Activated CD8-positive, alpha-beta T cell treated with anti-CD3 and anti-CD28 coated beads for 36 hours (primary cell): ENCODE data around the gene ALCAM. TPM values are rescaled to one million over a fixed set of nuclear protein-coding genes. Genes with fewer than 3 reads are reported as not detected.

Experiments used
- ATAC-seq: fragments of 200-7000 bp; cut with Tn5 transposase; one replicate; pipeline ENCODE4 v1.10.0; 2021; ENCODE audit warnings: mild to moderate bottlenecking, moderate library complexity
- CTCF ChIA-PET: fragments of 350-600 bp; sonication (Branson Sonifier 250); formaldehyde crosslinking; loops from one replicate; lab custom pipeline; 2021; ENCODE audit warnings: antibody characterized with exemption; lab: Charles Lee
- POLR2A ChIA-PET: fragments of 350-600 bp; sonication (Branson Sonifier 250); formaldehyde crosslinking; loops from one replicate; lab custom pipeline; 2021; ENCODE audit warnings: antibody characterized with exemption; lab: Charles Lee
- DNase-seq: peaks from one replicate; pipeline ENCODE4 v3.0.0-alpha.2; 2020
- H3K27ac Mint-ChIP-seq: one replicate; pipeline ENCODE4 v1.8.0; 2021; ENCODE audit warnings: mild to moderate bottlenecking, mixed read lengths
- H3K27me3 Mint-ChIP-seq: one replicate; pipeline ENCODE4 v1.8.0; 2021; ENCODE audit warnings: mixed read lengths
- H3K36me3 Mint-ChIP-seq: one replicate; pipeline ENCODE4 v1.8.0; 2021; ENCODE audit warnings: low read depth, mixed read lengths
- H3K4me1 Mint-ChIP-seq: one replicate; pipeline ENCODE4 v1.8.0; 2021; ENCODE audit warnings: low read depth, mixed read lengths
- H3K4me3 Mint-ChIP-seq: one replicate; pipeline ENCODE4 v1.8.0; 2021; ENCODE audit warnings: mild to moderate bottlenecking, moderate library complexity, mixed read lengths
- H3K9me3 Mint-ChIP-seq: one replicate; pipeline ENCODE4 v1.8.0; 2021; ENCODE audit warnings: mixed read lengths
- intact Hi-C: fragments of 100-400 bp; cut with micrococcal nuclease; formaldehyde crosslinking; loops from one replicate; pipeline ENCODE4 v1.10.0; 2022
- total RNA-seq, 2 experiments: library from RNA; stranded (reverse); gene quantifications; one replicate each; pipeline ENCODE4 v1.2.3, GENCODE V29; 2021
- TF ChIP-seq, protein P1 (sequence below): fragments of 200-600 bp; IDR thresholded peaks from one replicate; pipeline ENCODE4 v1.8.0; 2022; ENCODE audit warnings: antibody characterized with exemption, mild to moderate bottlenecking

ALCAM gene
- total RNA-seq, 2 experiments from 2014 or later = 13.9 to 14.5 TPM

DNA sequence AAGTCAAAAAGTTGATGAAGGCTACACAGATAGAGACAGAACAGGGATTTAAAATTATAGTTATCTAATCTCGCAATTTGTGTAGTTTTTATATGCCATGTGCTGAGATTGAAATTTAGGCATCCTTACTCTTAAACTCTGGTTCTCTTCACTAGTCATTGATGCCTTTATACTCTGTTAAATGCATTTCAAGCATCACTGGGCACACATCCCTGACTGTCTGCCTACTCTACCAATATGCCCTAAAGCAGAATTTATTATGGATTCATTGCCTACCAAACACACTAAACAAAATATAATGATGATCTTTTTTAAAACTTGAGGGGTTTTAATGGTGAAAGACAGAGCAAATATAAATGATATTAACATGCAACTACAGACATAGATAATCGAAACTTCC is 10.3 kb upstream of the ALCAM start:
- ChIA-PET POLR2A (no interaction called here), CTCF (interaction anchor here (4.4 kb wide), 1 partner anchor 12 kb away, joined by 23 read pairs; the partner anchor contains the start of gene ALCAM)
- TF ChIP-seq, protein P1, sequence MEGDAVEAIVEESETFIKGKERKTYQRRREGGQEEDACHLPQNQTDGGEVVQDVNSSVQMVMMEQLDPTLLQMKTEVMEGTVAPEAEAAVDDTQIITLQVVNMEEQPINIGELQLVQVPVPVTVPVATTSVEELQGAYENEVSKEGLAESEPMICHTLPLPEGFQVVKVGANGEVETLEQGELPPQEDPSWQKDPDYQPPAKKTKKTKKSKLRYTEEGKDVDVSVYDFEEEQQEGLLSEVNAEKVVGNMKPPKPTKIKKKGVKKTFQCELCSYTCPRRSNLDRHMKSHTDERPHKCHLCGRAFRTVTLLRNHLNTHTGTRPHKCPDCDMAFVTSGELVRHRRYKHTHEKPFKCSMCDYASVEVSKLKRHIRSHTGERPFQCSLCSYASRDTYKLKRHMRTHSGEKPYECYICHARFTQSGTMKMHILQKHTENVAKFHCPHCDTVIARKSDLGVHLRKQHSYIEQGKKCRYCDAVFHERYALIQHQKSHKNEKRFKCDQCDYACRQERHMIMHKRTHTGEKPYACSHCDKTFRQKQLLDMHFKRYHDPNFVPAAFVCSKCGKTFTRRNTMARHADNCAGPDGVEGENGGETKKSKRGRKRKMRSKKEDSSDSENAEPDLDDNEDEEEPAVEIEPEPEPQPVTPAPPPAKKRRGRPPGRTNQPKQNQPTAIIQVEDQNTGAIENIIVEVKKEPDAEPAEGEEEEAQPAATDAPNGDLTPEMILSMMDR = no peak
- intact Hi-C loops = no loop called here
- Mint-ChIP-seq H3K4me1 (peaks cover 25% of the 10 kb centered on the region), H3K36me3 (no peaks in the 10 kb centered on the region), H3K9me3 (no peaks in the 10 kb centered on the region), H3K27me3 (peaks cover 40% of the 10 kb centered on the region), H3K27ac (no peak overlapping the region), H3K4me3 (no peak overlapping the region)
- ATAC-seq (no peak), DNase-seq (no peak)

DNA sequence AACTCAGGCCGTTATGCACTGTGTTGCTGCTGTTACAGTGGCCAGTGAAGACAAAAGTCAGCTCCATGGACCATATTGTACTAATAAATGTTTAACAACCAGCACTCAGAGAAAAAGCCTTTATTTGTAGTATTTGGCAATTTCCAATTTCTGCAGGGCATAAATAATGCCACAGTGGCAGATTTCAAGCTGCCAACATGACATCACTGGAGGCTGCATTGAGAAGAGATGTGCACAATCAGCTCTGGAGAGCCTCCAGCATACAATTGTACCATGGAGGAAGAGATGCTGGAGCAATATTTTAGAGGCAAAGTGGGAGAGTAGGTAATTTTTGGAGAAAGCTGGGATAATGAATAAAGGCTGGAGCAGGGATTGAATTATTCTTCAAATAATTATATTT is 9.7 kb upstream of the ALCAM start:
- H3K4me3 Mint-ChIP-seq = no peak overlapping the region
- H3K9me3 Mint-ChIP-seq = no peaks in the 10 kb centered on the region
- DNase-seq = no peak
- TF ChIP-seq, protein P1 = no peak
- peaks cover 40% of the 10 kb centered on the region for H3K27me3 Mint-ChIP-seq
- intact Hi-C loops = no loop called here
- H3K36me3 Mint-ChIP-seq = no peaks in the 10 kb centered on the region
- POLR2A ChIA-PET = no interaction called here
- no peak for ATAC-seq
- CTCF ChIA-PET = interaction anchor here (4.4 kb wide), 1 partner anchor 11 kb away, joined by 23 read pairs; the partner anchor contains the start of gene ALCAM
- H3K27ac Mint-ChIP-seq = no peak overlapping the region
- H3K4me1 Mint-ChIP-seq = peaks cover 25% of the 10 kb centered on the region

DNA sequence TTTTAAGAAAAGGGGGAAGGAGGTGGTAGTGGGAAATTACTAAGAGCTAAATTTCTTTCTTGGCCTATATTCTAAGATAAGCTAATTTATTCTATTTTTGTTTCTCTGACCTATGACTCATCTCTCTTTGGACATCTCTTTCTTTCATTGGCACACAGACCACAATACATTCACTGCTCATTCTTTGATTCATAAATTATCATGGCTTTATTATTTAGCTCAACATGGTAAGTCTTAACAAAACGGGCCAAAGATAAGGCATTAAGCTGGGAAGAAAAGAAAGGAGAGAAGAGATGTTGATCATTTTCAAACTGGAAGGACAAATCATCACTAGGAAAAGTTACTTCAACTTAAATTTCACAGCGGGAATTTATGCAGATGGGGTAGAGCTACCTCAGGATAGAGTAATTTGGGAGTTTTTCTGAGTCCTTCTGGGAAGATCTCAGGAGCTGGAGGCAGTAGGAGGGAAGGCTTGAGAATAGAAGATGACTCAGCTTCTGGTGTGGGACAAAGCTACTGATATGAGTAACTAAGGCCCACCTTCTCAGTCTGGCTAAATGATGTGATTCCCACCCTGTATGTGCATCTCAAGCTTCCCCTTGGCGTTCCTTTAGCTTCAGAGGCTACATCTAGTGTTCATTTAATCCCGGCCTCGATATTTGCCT is 7.5 kb upstream of the ALCAM start:
- H3K27ac Mint-ChIP-seq = no peak overlapping the region
- H3K36me3 Mint-ChIP-seq = no peaks in the 10 kb centered on the region
- POLR2A ChIA-PET = interaction anchor here (1.2 kb wide), 1 partner anchor 9 kb away, joined by 7 read pairs; no protein-coding TSS in a partner anchor
- peaks cover 22% of the 10 kb centered on the region for H3K4me1 Mint-ChIP-seq
- CTCF ChIA-PET = interaction anchor here (4.4 kb wide), 1 partner anchor 9 kb away, joined by 23 read pairs; the partner anchor contains the start of gene ALCAM
- TF ChIP-seq, protein P1 = no peak
- H3K9me3 Mint-ChIP-seq = no peaks in the 10 kb centered on the region
- DNase-seq = no peak
- H3K4me3 Mint-ChIP-seq = no peak overlapping the region
- peaks cover 29% of the 10 kb centered on the region for H3K27me3 Mint-ChIP-seq
- intact Hi-C loops = no loop called here
- no peak for ATAC-seq

GRCh38 chr3:105360003-105360402 is 6.7 kb upstream of the ALCAM start:
- TF ChIP-seq, protein P1 = no peak
- Mint-ChIP-seq H3K4me3 (no peak overlapping the region), H3K36me3 (no peaks in the 10 kb centered on the region), H3K4me1 (peaks cover 20% of the 10 kb centered on the region), H3K27me3 (peaks cover 24% of the 10 kb centered on the region), H3K9me3 (no peaks in the 10 kb centered on the region), H3K27ac (no peak overlapping the region)
- CTCF ChIA-PET = no interaction called here
- POLR2A ChIA-PET = interaction anchor here (1.2 kb wide), 1 partner anchor 8 kb away, joined by 7 read pairs; no protein-coding TSS in a partner anchor
- intact Hi-C loops = no loop called here
- no peak for ATAC-seq
- DNase-seq = no peak

DNA sequence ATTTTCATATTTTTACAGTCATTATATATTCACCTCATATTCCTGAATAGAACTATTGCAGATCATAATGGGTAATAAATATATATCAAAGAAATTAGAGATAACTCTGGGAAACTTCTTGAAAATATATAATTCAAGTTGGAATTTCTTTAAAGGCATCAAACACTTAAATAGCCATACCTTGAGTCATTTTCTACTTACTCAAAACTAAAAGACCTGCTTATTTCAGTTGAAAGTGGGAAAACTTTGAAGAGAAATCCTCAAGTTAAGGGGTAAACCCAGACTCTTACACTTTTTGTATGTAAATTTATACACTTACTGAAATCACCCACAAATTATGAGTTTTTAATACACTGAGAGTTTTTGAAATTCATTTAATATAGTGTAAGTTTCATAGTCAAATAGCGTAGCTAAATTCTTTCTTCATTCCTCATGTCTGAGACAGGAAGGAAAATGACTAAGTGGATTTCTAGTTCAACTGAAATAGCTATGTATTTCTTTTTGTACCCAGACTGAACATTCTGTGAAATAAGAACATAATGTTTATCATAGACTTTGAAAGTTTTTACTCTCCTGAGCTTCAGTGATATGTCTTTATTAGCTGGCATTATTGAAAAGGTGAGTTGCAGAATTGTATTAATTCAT is 4.6 kb upstream of the ALCAM start:
- Mint-ChIP-seq H3K4me3 (no peak overlapping the region), H3K36me3 (no peaks in the 10 kb centered on the region), H3K27ac (no peak overlapping the region), H3K27me3 (peaks cover 27% of the 10 kb centered on the region), H3K9me3 (no peaks in the 10 kb centered on the region), H3K4me1 (peaks cover 26% of the 10 kb centered on the region)
- ChIA-PET POLR2A (no interaction called here), CTCF (no interaction called here)
- no peak for DNase-seq
- ATAC-seq = no peak
- TF ChIP-seq, protein P1 = no peak
- intact Hi-C loops = no loop called here
